Hepatocyte (in vitro differentiated cells): ENCODE data around the gene CLEC16A. TPM values are rescaled to one million over a fixed set of nuclear protein-coding genes. Genes with fewer than 3 reads are reported as not detected.

ENCODE experiments used
- DNase-seq: peaks from one replicate; pipeline ENCODE4 v3.0.0-alpha.2; 2016; ENCODE audit warnings: low spot score
- H2AFZ ChIP-seq: fragments of 200-600 bp; sonication (generic); 2 replicates; pipeline ENCODE4 v1.6.0; 2016; ENCODE audit warnings: antibody characterized with exemption, mild to moderate bottlenecking
- H3K27ac ChIP-seq: fragments of 200-600 bp; sonication (generic); 2 replicates; pipeline ENCODE4 v1.5.1; 2016; ENCODE audit warnings: mild to moderate bottlenecking
- H3K27me3 ChIP-seq: fragments of 200-600 bp; sonication (generic); 2 replicates; pipeline ENCODE4 v1.6.1; 2016
- H3K36me3 ChIP-seq: fragments of 200-600 bp; sonication (generic); replicated peaks from 2 replicates; pipeline ENCODE4 v1.5.1; 2016; ENCODE audit warnings: low read depth; ENCODE audit not compliant: insufficient read depth
- H3K4me1 ChIP-seq: fragments of 200-600 bp; sonication (generic); 2 replicates; pipeline ENCODE4 v1.5.1; 2016; ENCODE audit warnings: mild to moderate bottlenecking, moderate library complexity; ENCODE audit not compliant: insufficient read depth
- H3K4me2 ChIP-seq: fragments of 200-600 bp; sonication (generic); 2 replicates; pipeline ENCODE4 v1.6.0; 2016
- H3K4me3 ChIP-seq: fragments of 200-600 bp; sonication (generic); 2 replicates; pipeline ENCODE4 v1.5.1; 2016; ENCODE audit warnings: mild to moderate bottlenecking
- H3K79me2 ChIP-seq: fragments of 200-600 bp; sonication (generic); 2 replicates; pipeline ENCODE4 v1.6.0; 2017; ENCODE audit warnings: mild to moderate bottlenecking
- H3K9me2 ChIP-seq: fragments of 200-600 bp; sonication (generic); replicated peaks from 2 replicates; pipeline ENCODE4 v1.6.0; 2017; ENCODE audit warnings: mild to moderate bottlenecking; ENCODE audit not compliant: insufficient read depth
- H3K9me3 ChIP-seq: fragments of 200-600 bp; sonication (generic); 2 replicates; pipeline ENCODE4 v1.5.1; 2016; ENCODE audit warnings: low read depth, mild to moderate bottlenecking
- H4K20me1 ChIP-seq: fragments of 200-600 bp; sonication (generic); 2 replicates; pipeline ENCODE4 v1.6.0; 2016; ENCODE audit warnings: mild to moderate bottlenecking; ENCODE audit not compliant: insufficient read depth, poor library complexity, severe bottlenecking
- CTCF ChIP-seq: fragments of 200-600 bp; sonication (generic); IDR thresholded peaks from 2 replicates; pipeline ENCODE4 v1.5.1; 2016; ENCODE audit warnings: antibody characterized with exemption, mild to moderate bottlenecking; ENCODE audit not compliant: poor library complexity
- EZH2 ChIP-seq: fragments of 200-600 bp; sonication (generic); IDR thresholded peaks from 2 replicates; pipeline ENCODE4 v1.6.1; 2016; ENCODE audit warnings: antibody characterized with exemption, mild to moderate bottlenecking, borderline replicate concordance
- EZH2phosphoT487 ChIP-seq: fragments of 200-600 bp; sonication (generic); IDR thresholded peaks from one replicate; pipeline ENCODE4 v1.6.1; 2018; ENCODE audit warnings: antibody characterized with exemption, mild to moderate bottlenecking, low read depth, moderate library complexity; ENCODE audit not compliant: unreplicated experiment, severe bottlenecking
- WGBS: methylation state at CpG from one replicate; pipeline ENCODE4 v1.1.6; 2016; ENCODE audit warnings: low lambda C conversion rate; ENCODE audit errors: missing lambda C conversion rate; 5-methylcytosine and 5-hydroxymethylcytosine counted together
- polyA plus RNA-seq: library from polyadenylated mRNA; unstranded; fragments of >200 nt; fragmentation: Nextera tagmentation; extraction: Ambion mirVana; gene quantifications from 2 replicates; pipeline ENCODE4 v1.2.1, GENCODE V29; 2016
- total RNA-seq: library from RNA; depleted of rRNA; stranded (reverse); fragments of >200 nt; gene quantifications from 2 replicates; pipeline ENCODE4 v1.2.3, GENCODE V29; 2014

Gene CLEC16A
- total and polyA plus RNA-seq, 2 experiments from 2014 or later, result 22.3 to 22.6 TPM

GRCh38 chr16:11032000-11032921, 87.9 kb downstream of the CLEC16A start:
- Histone ChIP-seq H3K79me2 (no peaks in the 10 kb centered on the region), H3K27me3 (no peaks in the 10 kb centered on the region), H3K36me3 (no peaks in the 10 kb centered on the region), H3K4me3 (no peak overlapping the region), H3K9me3 (no peaks in the 10 kb centered on the region), H2AFZ (no peak overlapping the region), H3K9me2 (no peaks in the 10 kb centered on the region), H3K4me2 (no peak overlapping the region), H4K20me1 (no peaks in the 10 kb centered on the region), H3K27ac (no peak overlapping the region), H3K4me1 (peaks cover 15% of the 10 kb centered on the region)
- no peak for TF ChIP-seq CTCF
- TF ChIP-seq EZH2, result no peak
- no peak for TF ChIP-seq EZH2phosphoT487
- no peak for DNase-seq
- 90% methylated on average over 16 of the region's 16 CpGs for WGBS

GRCh38 chr16:11032922-11033291, 88.5 kb downstream of the CLEC16A start:
- Histone ChIP-seq H3K27me3 (no peaks in the 10 kb centered on the region), H3K4me1 (peaks cover 15% of the 10 kb centered on the region), H3K4me3 (no peak overlapping the region), H3K9me3 (no peaks in the 10 kb centered on the region), H3K4me2 (no peak overlapping the region), H2AFZ (no peak overlapping the region), H3K9me2 (no peaks in the 10 kb centered on the region), H4K20me1 (no peaks in the 10 kb centered on the region), H3K79me2 (no peaks in the 10 kb centered on the region), H3K36me3 (no peaks in the 10 kb centered on the region), H3K27ac (peak overlapping the region; percentile 20)
- no peak for TF ChIP-seq EZH2
- TF ChIP-seq EZH2phosphoT487, result no peak
- no peak for TF ChIP-seq CTCF
- DNase-seq, result peak; percentile 32
- 51% methylated on average over 7 of the region's 7 CpGs for WGBS

GRCh38 chr16:11033629-11034420, 89.5 kb downstream of the CLEC16A start:
- H3K79me2 ChIP-seq, result no peaks in the 10 kb centered on the region
- DNase-seq, result no peak
- no peak overlapping the region for H3K4me2 ChIP-seq
- H3K9me3 ChIP-seq, result no peaks in the 10 kb centered on the region
- peaks cover 15% of the 10 kb centered on the region for H3K4me1 ChIP-seq
- H3K9me2 ChIP-seq, result no peaks in the 10 kb centered on the region
- H3K4me3 ChIP-seq, result no peak overlapping the region
- H2AFZ ChIP-seq, result no peak overlapping the region
- H3K27ac ChIP-seq, result peak overlapping the region; percentile 28
- 84% methylated on average over 14 of the region's 14 CpGs for WGBS
- TF ChIP-seq EZH2, result no peak
- TF ChIP-seq CTCF, result no peak
- no peak for TF ChIP-seq EZH2phosphoT487
- no peaks in the 10 kb centered on the region for H3K27me3 ChIP-seq
- no peaks in the 10 kb centered on the region for H4K20me1 ChIP-seq
- no peaks in the 10 kb centered on the region for H3K36me3 ChIP-seq
